K562 (cell line): ENCODE results near the gene NECAB2. TPM values are rescaled to one million over a fixed set of nuclear protein-coding genes. Genes with fewer than 3 reads are reported as not detected.
A peak's percentile ranks its signal among the peaks of the same experiment; 100 is the strongest.

Experiments used
- ATAC-seq: fragments of 200-7000 bp; cut with Tn5 transposase; 3 replicates; pipeline ENCODE4 v1.9.1; 2020; ENCODE audit warnings: moderate library complexity
- BruUV-seq: library from RNA; stranded (reverse); fragments of 400-500 nt; replicated peaks from 2 replicates; lab custom pipeline; 2021; lab: Mats Ljungman, UMichigan
- CTCF ChIA-PET: fragments of 300-600 bp; formaldehyde crosslinking; extraction: SDS; loops from one replicate; lab custom pipeline; 2021; ENCODE audit warnings: low intra/inter-chr PET ratio; lab: Yijun Ruan, JAX
- POLR2A ChIA-PET: fragments of 300-600, 350-650 bp; sonication (Branson Sonifier 250); formaldehyde crosslinking; extraction: SDS; loops from one replicate; lab custom pipeline; 2021; ENCODE audit warnings: antibody characterized with exemption, inconsistent platforms; lab: Yijun Ruan, JAX
- DNase-seq, 4 experiments: peaks; one replicate each; pipeline versions ENCODE4 v3.0.0 to v3.0.0-alpha.2; 2011 to 2018; ENCODE audit warnings: low spot score in 3 of 4, mixed read lengths in 3 of 4; ENCODE audit errors: extremely low read depth in 1 of 4
- FAIRE-seq: peaks from 2 replicates; lab custom pipeline; 2011; peaks lifted over from hg19 to GRCh38; lab: Jason Lieb, UNC
- H2AFZ ChIP-seq: 2 replicates; pipeline ENCODE4 v1.6.0; 2011; ENCODE audit warnings: low read depth, low read length, control low read depth, inconsistent platforms
- H3K27ac ChIP-seq: fragments of 200-600 bp; 3 replicates; pipeline ENCODE4 v1.8.0; 2011; ENCODE audit warnings: low read depth, mild to moderate bottlenecking, control low read depth, inconsistent platforms, low read length, moderate library complexity, mixed read lengths; ENCODE audit errors: extremely low read depth
- H3K27me3 ChIP-seq, 2 experiments: fragments of 300-600 bp in 1 of 2; 2 replicates in 1 of 2; 3 replicates in 1 of 2; pipeline versions ENCODE4 v1.6.0 to v1.8.0; 2011; ENCODE audit warnings: inconsistent platforms in 2 of 2, low read length in 2 of 2, mild to moderate bottlenecking in 1 of 2, mixed read lengths in 1 of 2, moderate library complexity in 1 of 2; ENCODE audit not compliant: control insufficient read depth in 2 of 2, insufficient read depth in 2 of 2
- H3K36me3 ChIP-seq: fragments of 300-600 bp; 3 replicates; pipeline ENCODE4 v1.8.0; 2011; ENCODE audit warnings: mild to moderate bottlenecking, low read length, inconsistent platforms; ENCODE audit not compliant: control insufficient read depth, insufficient read depth
- H3K4me1 ChIP-seq, 2 experiments: fragments of 200-600 bp in 1 of 2; replicated peaks in 1 of 2; 2 replicates in 1 of 2; 3 replicates in 1 of 2; pipeline versions ENCODE4 v1.5.1 to v1.8.0; 2011; ENCODE audit warnings: inconsistent platforms in 2 of 2, low read length in 2 of 2, mild to moderate bottlenecking in 1 of 2, mixed read lengths in 1 of 2, moderate library complexity in 1 of 2; ENCODE audit not compliant: control insufficient read depth in 2 of 2, insufficient read depth in 2 of 2
- H3K4me2 ChIP-seq: 2 replicates; pipeline ENCODE4 v1.6.1; 2011; ENCODE audit warnings: low read length, control low read depth, inconsistent platforms, mixed read lengths; ENCODE audit not compliant: insufficient read depth
- H3K4me3 ChIP-seq: fragments of 200-600 bp; sonication (generic), shearing (Covaris generic); 2 replicates; pipeline ENCODE4 v1.5.1; 2016; ENCODE audit warnings: control low read depth, inconsistent platforms
- H3K79me2 ChIP-seq: fragments of 200-600 bp; 3 replicates; pipeline ENCODE4 v1.8.0; 2011; ENCODE audit warnings: low read length, inconsistent platforms; ENCODE audit not compliant: control insufficient read depth, insufficient read depth
- H3K9ac ChIP-seq, 2 experiments: 2 replicates each; pipeline versions ENCODE4 v1.6.0 to v1.6.1; 2011; ENCODE audit warnings: low read depth in 2 of 2, low read length in 2 of 2, control low read depth in 1 of 2, inconsistent platforms in 1 of 2, mild to moderate bottlenecking in 1 of 2, mixed read lengths in 1 of 2; ENCODE audit not compliant: insufficient read depth in 1 of 2
- H3K9me1 ChIP-seq: one replicate; pipeline ENCODE4 v1.6.0; 2011; ENCODE audit warnings: inconsistent platforms, mild to moderate bottlenecking, low read length, moderate library complexity; ENCODE audit not compliant: control insufficient read depth, insufficient read depth
- H3K9me3 ChIP-seq: replicated peaks from 2 replicates; pipeline ENCODE4 v1.5.1; 2011; ENCODE audit warnings: low read depth, low read length, inconsistent platforms; ENCODE audit not compliant: control insufficient read depth, insufficient read depth
- H4K20me1 ChIP-seq: replicated peaks from 2 replicates; pipeline ENCODE4 v1.6.1; 2011; ENCODE audit warnings: low read length, inconsistent platforms, mixed read lengths; ENCODE audit not compliant: control insufficient read depth, insufficient read depth
- CREM ChIP-seq: IDR thresholded peaks from 2 replicates; pipeline ENCODE4 v1.6.1; 2014; ENCODE audit warnings: antibody characterized with exemption, low read depth
- KLF10 ChIP-seq: fragments of 250-450 bp; sonication (Bioruptor Pico); IDR thresholded peaks from 2 replicates; pipeline ENCODE4 v1.6.1; 2021; ENCODE audit warnings: matching md5 sums
- NFIC ChIP-seq: fragments of 450-650 bp; IDR thresholded peaks from 2 replicates; pipeline ENCODE4 v1.6.1; 2017; ENCODE audit warnings: mild to moderate bottlenecking, inconsistent platforms
- PKNOX1 ChIP-seq: fragments of 450-650 bp; IDR thresholded peaks from 2 replicates; pipeline ENCODE4 v1.6.1; 2016
- RREB1 ChIP-seq: fragments of 250-450 bp; sonication (Bioruptor Pico); IDR thresholded peaks from 2 replicates; pipeline ENCODE4 v1.4.0; 2020
- SMAD4 ChIP-seq: fragments of 250-450 bp; sonication (Bioruptor Pico); conservative IDR thresholded peaks from 2 replicates; pipeline ENCODE4 v1.8.0; 2021; ENCODE audit warnings: inconsistent platforms, mild to moderate bottlenecking, moderate library complexity
- TAL1 ChIP-seq: fragments of 450-650 bp; IDR thresholded peaks from 2 replicates; pipeline ENCODE4 v1.6.1; 2016; ENCODE audit warnings: mild to moderate bottlenecking
- USF1 ChIP-seq: sonication (generic); formaldehyde crosslinking; IDR thresholded peaks from 2 replicates; pipeline ENCODE4 v1.9.0; 2022; ENCODE audit warnings: mild to moderate bottlenecking, missing genetic modification reagents
- WGBS: fragments of 100-300 bp; shearing (Covaris generic); methylation state at CpG from one replicate; pipeline ENCODE4 v1.1.6; 2016; ENCODE audit warnings: low coverage, mixed read lengths; ENCODE audit not compliant: insufficient coverage; ENCODE audit errors: missing lambda C conversion rate; 5-methylcytosine and 5-hydroxymethylcytosine counted together
- in situ Hi-C: fragments of 300-500 bp; cut with MboI; formaldehyde crosslinking; loops from 4 replicates; pipeline ENCODE4 v1.15.0; 2018; ENCODE audit warnings: inconsistent platforms, mixed read lengths
- intact Hi-C: fragments of 100-400 bp; cut with micrococcal nuclease; formaldehyde crosslinking; loops from 2 replicates; pipeline ENCODE4 v1.14.2; 2022
- polyA plus RNA-seq, 8 experiments: library from polyadenylated mRNA; depleted of rRNA in 4 of 8; stranded (reverse) in 5 of 8; unstranded in 3 of 8; fragments of >200 nt; fragmentation: Nextera tagmentation in 2 of 8; fragmentation: Illumina TruSeq in 1 of 8; extraction: Ambion mirVana in 2 of 8; extraction: Trizol in 1 of 8; gene quantifications; 2 replicates each; pipeline versions ENCODE4 v1.2.1 to v1.2.3, GENCODE V29; 2011 to 2014; ENCODE audit warnings: inconsistent platforms in 1 of 8, missing spikeins in 1 of 8
- total RNA-seq, 7 experiments: library from RNA; depleted of rRNA in 6 of 7; stranded (reverse); fragments of >200 nt in 6 of 7; fragmentation: Illumina TruSeq in 2 of 7; extraction: Trizol in 2 of 7; gene quantifications; 2 replicates each; pipeline versions ENCODE4 v1.2.1 to v1.2.3, GENCODE V29; 2011 to 2021; ENCODE audit warnings: low replicate concordance in 1 of 7

NECAB2 gene
- total and polyA plus RNA-seq, 9 of the 15 experiments (the other 6 are each of a cell fraction or from before 2014, with no cell fraction given) = 0.03 to 0.28 TPM; not detected in 7

GRCh38 chr16:83935858-83936255 lies 32.2 kb upstream of the NECAB2 start:
- H3K9me1 ChIP-seq = no peaks in the 10 kb centered on the region
- H3K4me3 ChIP-seq = no peak overlapping the region
- no peak overlapping the region for H3K27ac ChIP-seq
- WGBS = 12% methylated on average over 10 of the region's 10 CpGs
- TF ChIP-seq TAL1 (no peak), SMAD4 (no peak), NFIC (peak; percentile 34; the same call in 1 of the 2 replicates), USF1 (CRISPR knock-in tag) (no peak), RREB1 (CRISPR knock-in tag) (no peak), KLF10 (CRISPR knock-in tag) (no peak), PKNOX1 (no peak), CREM (no peak)
- H4K20me1 ChIP-seq = peaks cover 21% of the 10 kb centered on the region
- no peak for DNase-seq
- H3K36me3 ChIP-seq = no peaks in the 10 kb centered on the region
- in situ Hi-C loops = no loop called here
- POLR2A ChIA-PET = interaction anchor here (0.6 to 1.7 kb wide), 3 partner anchors 18 to 186 kb away, joined by 3 to 7 read pairs (median 3); partner anchors contain the start of gene OSGIN1
- intact Hi-C loops = no loop called here
- BruUV-seq = no TSS peak
- no peak for FAIRE-seq
- no peaks in the 10 kb centered on the region for H3K79me2 ChIP-seq
- no peak overlapping the region for H3K9ac ChIP-seq
- CTCF ChIA-PET = no interaction called here
- no peak overlapping the region for H3K4me2 ChIP-seq
- peaks cover 55 to 75% of the 10 kb centered on the region in 2 experiments for H3K27me3 ChIP-seq
- peaks cover 0 to 49% of the 10 kb centered on the region in 2 experiments; a peak in 2 of 5 replicates for H3K4me1 ChIP-seq
- no peaks in the 10 kb centered on the region for H3K9me3 ChIP-seq
- no peak overlapping the region for H2AFZ ChIP-seq
- ATAC-seq = no peak
